Ishikawa (cell line): ENCODE data around the gene WSCD2.
A peak's percentile ranks its signal among the peaks of the same experiment; 100 is the strongest.

Experiments used
- CEBPB ChIP-seq: IDR thresholded peaks from 2 replicates; pipeline ENCODE4 v1.6.1; 2012
- CREB1 ChIP-seq: IDR thresholded peaks from 2 replicates; pipeline ENCODE4 v1.6.1; 2012; ENCODE audit warnings: low read depth
- EGR1 ChIP-seq: IDR thresholded peaks from 2 replicates; pipeline ENCODE4 v1.6.1; 2012
- EP300 ChIP-seq: IDR thresholded peaks from 2 replicates; pipeline ENCODE4 v1.6.1; 2012; ENCODE audit warnings: borderline replicate concordance
- FOXM1 ChIP-seq: IDR thresholded peaks from 2 replicates; pipeline ENCODE4 v1.6.1; 2012; ENCODE audit warnings: low read depth, borderline replicate concordance
- MAX ChIP-seq: IDR thresholded peaks from 2 replicates; pipeline ENCODE4 v1.6.1; 2012
- NFIC ChIP-seq: IDR thresholded peaks from 2 replicates; pipeline ENCODE4 v1.6.1; 2012
- RAD21 ChIP-seq: IDR thresholded peaks from 2 replicates; pipeline ENCODE4 v1.6.1; 2012; ENCODE audit warnings: low read depth
- REST ChIP-seq: IDR thresholded peaks from 2 replicates; pipeline ENCODE4 v1.6.1; 2012; ENCODE audit warnings: low read depth, mild to moderate bottlenecking
- TAF1 ChIP-seq: IDR thresholded peaks from 2 replicates; pipeline ENCODE4 v1.6.1; 2012; ENCODE audit warnings: low read depth, mild to moderate bottlenecking
- TCF12 ChIP-seq: IDR thresholded peaks from 2 replicates; pipeline ENCODE4 v1.6.1; 2012; ENCODE audit warnings: low read depth
- TEAD4 ChIP-seq: IDR thresholded peaks from 2 replicates; pipeline ENCODE4 v1.6.1; 2012
- USF1 ChIP-seq: IDR thresholded peaks from 2 replicates; pipeline ENCODE4 v1.6.1; 2012
- YY1 ChIP-seq: IDR thresholded peaks from 2 replicates; pipeline ENCODE4 v1.6.1; 2012; ENCODE audit warnings: low read depth
- ZBTB7A ChIP-seq: IDR thresholded peaks from 2 replicates; pipeline ENCODE4 v1.6.1; 2012; ENCODE audit warnings: low read depth

Gene WSCD2

GRCh38 chr12:108236366-108236765, 107.3 kb downstream of the WSCD2 start:
- TF ChIP-seq FOXM1 (no peak), EP300 (no peak), REST (no peak), CEBPB (no peak), TAF1 (no peak), NFIC (no peak), USF1 (no peak), MAX (no peak), EGR1 (no peak), TEAD4 (no peak), RAD21 (no peak), YY1 (no peak), TCF12 (no peak), ZBTB7A (no peak), CREB1 (no peak)

GRCh38 chr12:108237272-108237671, 108.2 kb downstream of the WSCD2 start:
- TF ChIP-seq RAD21, result peak; percentile 15; the same call in 1 of the 2 replicates
- TF ChIP-seq ZBTB7A, result no peak

- TF ChIP-seq ZBTB7A (no peak), NFIC (no peak), CREB1 (no peak), CEBPB (no peak), TAF1 (no peak)
Observed at GRCh38 chr12:108238474-108238873, 109.4 kb downstream of the WSCD2 start.

GRCh38 chr12:108239378-108239777, 110.3 kb downstream of the WSCD2 start:
- no peak for TF ChIP-seq RAD21
- no peak for TF ChIP-seq CREB1
- TF ChIP-seq ZBTB7A, result no peak
- TF ChIP-seq EGR1, result no peak
- no peak for TF ChIP-seq EP300
- no peak for TF ChIP-seq TCF12
- TF ChIP-seq REST, result no peak
- TF ChIP-seq CEBPB, result no peak
- TF ChIP-seq FOXM1, result no peak
- TF ChIP-seq YY1, result no peak
- TF ChIP-seq TAF1, result no peak
- TF ChIP-seq TEAD4, result no peak
- TF ChIP-seq MAX, result no peak
- TF ChIP-seq USF1, result no peak
- no peak for TF ChIP-seq NFIC

- no peak for TF ChIP-seq CREB1
- no peak for TF ChIP-seq NFIC
- TF ChIP-seq FOXM1, result no peak
- TF ChIP-seq USF1, result no peak
- no peak for TF ChIP-seq YY1
- no peak for TF ChIP-seq EP300
- TF ChIP-seq TEAD4, result no peak
- TF ChIP-seq EGR1, result no peak
- no peak for TF ChIP-seq TCF12
- TF ChIP-seq MAX, result no peak
- no peak for TF ChIP-seq RAD21
Observed at GRCh38 chr12:108240027-108240785, 111.1 kb downstream of the WSCD2 start.
